GM18951 (cell line): ENCODE data around the gene NEDD4.
"Not testable (repeated sequence)": the region's sequence is repeated elsewhere in the genome, so short reads cannot be mapped to it uniquely, and the experiment has no call there.

Experiments
- POLR2A ChIP-seq: IDR thresholded peaks from 4 replicates; pipeline ENCODE4 v1.6.1; 2011; ENCODE audit warnings: mild to moderate bottlenecking; ENCODE audit not compliant: insufficient read length, insufficient read depth; ENCODE audit errors: extremely low read depth
- in situ Hi-C: fragments of 300-500 bp; cut with MboI; formaldehyde crosslinking; loops from one replicate; pipeline ENCODE4 v1.12.0; 2022; ENCODE audit warnings: low sequenced_read_pairs, mixed read lengths, inconsistent platforms; ENCODE audit not compliant: unreplicated experiment

NEDD4 gene

GRCh38 chr15:56019819-56020486, 26.5 kb upstream of the NEDD4 start:
- no peak for TF ChIP-seq POLR2A
- in situ Hi-C loops: no loop called here

- no peak for TF ChIP-seq POLR2A
- in situ Hi-C loops: no loop called here
These were observed 25.8 kb upstream of the NEDD4 start for GRCh38 chr15:56019060-56019793.

GRCh38 chr15:56017920-56018319, 24.5 kb upstream of the NEDD4 start:
- in situ Hi-C loops: no loop called here
- no peak for TF ChIP-seq POLR2A

- TF ChIP-seq POLR2A: no peak
- in situ Hi-C loops: no loop called here
These were observed 24.1 kb upstream of the NEDD4 start for GRCh38 chr15:56017511-56017910.

- in situ Hi-C loops: no loop called here
- no peak for TF ChIP-seq POLR2A
These were observed 22.9 kb upstream of the NEDD4 start for GRCh38 chr15:56016281-56016680.

GRCh38 chr15:56014677-56015076, 21.3 kb upstream of the NEDD4 start:
- in situ Hi-C loops: no loop called here
- no peak for TF ChIP-seq POLR2A

GRCh38 chr15:56007053-56007452, 13.6 kb upstream of the NEDD4 start:
- in situ Hi-C loops: not testable (repeated sequence)

- in situ Hi-C loops: not testable (repeated sequence)
These were observed 13.0 kb upstream of the NEDD4 start for GRCh38 chr15:56006371-56006770.

GRCh38 chr15:56004281-56004680, 10.9 kb upstream of the NEDD4 start:
- in situ Hi-C loops: not testable (repeated sequence)

- in situ Hi-C loops: not testable (repeated sequence)
These were observed 10.4 kb upstream of the NEDD4 start for GRCh38 chr15:56003777-56004176.

GRCh38 chr15:56003277-56003676, 9.9 kb upstream of the NEDD4 start:
- in situ Hi-C loops: not testable (repeated sequence)

- TF ChIP-seq POLR2A: no peak
- in situ Hi-C loops: no loop called here
These were observed 8.2 kb upstream of the NEDD4 start for GRCh38 chr15:56001471-56002078.

- no peak for TF ChIP-seq POLR2A
- in situ Hi-C loops: no loop called here
These were observed 6.2 kb upstream of the NEDD4 start for GRCh38 chr15:55999658-56000057.

GRCh38 chr15:55998478-55998877, 5.1 kb upstream of the NEDD4 start:
- in situ Hi-C loops: no loop called here
- no peak for TF ChIP-seq POLR2A
